ENCODE results near the gene GREB1. TPM values are rescaled to one million over a fixed set of nuclear protein-coding genes. Genes with fewer than 3 reads are reported as not detected.
A peak's percentile ranks its signal among the peaks of the same experiment; 100 is the strongest.

Gene GREB1
- total RNA-seq, 2 experiments from 2014 or later: 0.91 to 1.4 TPM

DNA sequence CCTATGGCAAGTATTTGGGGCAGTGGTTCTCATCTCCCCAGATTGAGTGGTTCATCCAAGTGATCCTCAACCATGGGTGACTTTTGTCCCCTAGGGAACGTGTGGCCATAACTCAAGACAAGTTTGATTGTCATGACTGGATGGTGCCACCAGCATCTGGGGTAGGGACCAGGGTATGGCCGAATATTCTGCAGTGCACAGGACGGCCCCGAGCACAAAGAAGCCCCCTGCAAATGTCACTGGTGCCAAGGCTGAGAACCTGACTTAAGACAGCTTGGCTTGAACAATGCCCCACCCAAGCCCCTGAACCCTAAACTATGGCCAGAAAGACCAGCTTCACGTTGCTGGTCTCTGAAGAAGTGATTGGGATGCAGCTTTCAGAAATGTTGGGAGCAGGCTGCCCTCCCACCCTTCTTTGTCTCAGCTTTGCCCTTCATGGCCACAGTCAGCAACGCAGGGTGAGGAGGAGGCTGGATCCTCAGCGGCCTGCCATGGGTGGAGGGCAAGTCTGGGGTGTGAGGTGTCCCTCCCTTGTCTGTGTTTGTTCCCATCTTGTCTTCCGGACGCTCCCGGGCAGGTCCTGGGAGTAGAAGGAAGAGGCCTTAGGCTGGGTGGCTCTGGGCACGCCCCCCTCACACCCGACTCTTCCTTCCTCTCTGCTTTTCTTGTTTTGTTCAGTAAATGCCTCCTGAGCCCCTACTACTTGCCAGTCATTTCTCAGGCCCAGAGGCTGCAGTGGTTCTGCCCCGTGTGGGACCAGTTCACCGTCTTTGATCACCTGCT is 43.4 kb downstream of the GREB1 start:
- Mint-ChIP-seq H3K27me3 (no peaks in the 10 kb centered on the region), H3K4me3 (no peak overlapping the region), H3K4me1 (no peaks in the 10 kb centered on the region), H3K36me3 (no peaks in the 10 kb centered on the region), H3K9me3 (ENCODE audit: low read depth) (no peaks in the 10 kb centered on the region), H3K27ac (no peak overlapping the region)
- DNase-seq (no peak), ATAC-seq (no peak)
- CTCF ChIA-PET: interaction anchor here (1.1 kb wide), 1 partner anchor 745 kb away, joined by 3 read pairs; no protein-coding TSS in a partner anchor

DNA sequence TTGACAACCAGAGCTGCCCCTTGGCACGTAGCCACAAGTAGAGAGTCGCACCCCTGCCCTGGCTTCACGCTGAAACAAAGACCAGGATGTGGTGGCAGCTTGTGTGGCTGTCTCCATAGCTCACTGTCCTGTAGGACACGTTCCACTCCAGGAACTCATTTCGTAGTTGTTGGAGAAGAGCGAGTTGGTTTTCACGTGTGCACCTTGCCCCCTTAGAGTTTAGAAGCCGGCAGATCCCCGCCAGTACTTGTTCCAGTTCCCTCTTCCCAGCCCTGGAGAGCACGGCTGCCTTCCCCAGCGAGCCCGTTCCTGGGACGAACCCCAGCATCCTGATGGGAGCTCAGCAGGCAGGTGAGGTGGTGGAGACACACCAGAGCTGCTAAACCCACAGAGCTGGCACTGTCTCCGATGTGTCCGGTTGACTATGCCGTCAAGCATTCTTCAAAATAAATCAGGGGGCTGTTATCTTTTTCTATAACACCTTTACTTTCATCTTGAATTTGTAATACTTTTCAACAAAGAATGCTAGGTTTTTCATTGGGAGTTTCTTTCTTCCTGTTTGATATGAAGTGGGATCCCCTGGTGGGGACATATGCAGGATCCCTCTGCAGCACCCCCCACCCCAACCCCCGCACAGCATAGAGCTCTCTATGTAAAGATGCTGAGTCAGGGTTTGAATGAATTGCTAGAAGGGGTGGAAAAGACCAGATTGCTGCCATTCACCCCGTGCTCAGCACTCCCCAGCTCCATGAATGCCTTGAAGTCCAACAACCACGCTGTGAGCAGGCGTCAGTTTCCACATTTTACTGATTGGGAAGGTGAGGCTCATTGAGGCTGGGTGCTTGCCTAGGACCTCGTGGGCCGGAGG is 44.5 kb downstream of the GREB1 start:
- CTCF ChIA-PET: interaction anchor here (1.1 to 10.4 kb wide), 2 partner anchors 97 to 746 kb away, joined by 3 to 186 read pairs; no protein-coding TSS in a partner anchor
- no peaks in the 10 kb centered on the region for H3K27me3 Mint-ChIP-seq
- H3K27ac Mint-ChIP-seq: no peak overlapping the region

DNA sequence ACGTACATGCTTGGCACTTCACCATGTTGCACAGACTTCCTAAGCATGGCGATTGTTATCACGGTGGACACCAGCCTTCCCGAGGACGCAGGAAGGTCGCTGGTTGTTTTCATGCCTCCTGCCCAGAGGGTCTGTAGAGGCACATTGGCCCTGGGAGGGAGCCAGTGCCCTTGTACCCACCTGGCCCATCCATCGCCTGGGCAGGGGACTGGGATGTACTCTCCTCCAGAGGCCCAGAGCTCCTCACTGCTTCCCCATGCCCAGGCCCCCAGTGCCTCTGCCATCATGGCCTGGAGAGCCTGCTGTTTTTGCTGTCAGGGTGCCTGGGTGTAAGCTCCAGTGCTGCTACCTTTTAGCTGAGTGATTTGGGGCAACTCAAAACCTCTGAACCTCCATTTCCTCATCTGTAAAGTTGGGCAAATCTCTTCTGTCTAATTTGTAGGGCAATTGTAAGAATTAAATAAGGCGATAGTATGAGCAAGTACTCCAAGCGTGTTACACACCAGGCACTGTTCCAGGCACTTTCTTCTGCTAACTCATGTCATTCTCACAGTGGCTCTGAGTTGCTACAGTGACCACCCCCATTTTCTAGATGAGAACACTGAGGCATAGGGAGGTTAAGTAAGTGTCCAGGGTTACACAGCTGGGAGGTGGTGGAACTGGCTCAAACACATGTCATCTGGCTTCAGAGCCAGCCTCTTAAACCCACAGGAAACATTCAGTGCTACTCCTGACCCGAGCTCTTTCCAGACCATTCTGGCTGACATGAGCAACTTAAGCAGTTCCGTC is 45.3 kb downstream of the GREB1 start:
- ATAC-seq: no peak
- no peak overlapping the region for H3K4me3 Mint-ChIP-seq
- no peak for DNase-seq
- H3K27me3 Mint-ChIP-seq: peaks cover 3% of the 10 kb centered on the region
- H3K27ac Mint-ChIP-seq: no peak overlapping the region
- CTCF ChIA-PET: interaction anchor here (10.4 kb wide), 1 partner anchor 98 kb away, joined by 186 read pairs; no protein-coding TSS in a partner anchor
- H3K9me3 Mint-ChIP-seq (ENCODE audit: low read depth): no peaks in the 10 kb centered on the region
- no peaks in the 10 kb centered on the region for H3K36me3 Mint-ChIP-seq
- H3K4me1 Mint-ChIP-seq: peaks cover 5% of the 10 kb centered on the region

More for the DNA sequence above, 44.5 kb downstream of the GREB1 start:
- Mint-ChIP-seq H3K9me3 (ENCODE audit: low read depth) (no peaks in the 10 kb centered on the region), H3K4me1 (no peaks in the 10 kb centered on the region), H3K36me3 (no peaks in the 10 kb centered on the region), H3K4me3 (no peak overlapping the region)
- DNase-seq (no peak), ATAC-seq (no peak)

DNA sequence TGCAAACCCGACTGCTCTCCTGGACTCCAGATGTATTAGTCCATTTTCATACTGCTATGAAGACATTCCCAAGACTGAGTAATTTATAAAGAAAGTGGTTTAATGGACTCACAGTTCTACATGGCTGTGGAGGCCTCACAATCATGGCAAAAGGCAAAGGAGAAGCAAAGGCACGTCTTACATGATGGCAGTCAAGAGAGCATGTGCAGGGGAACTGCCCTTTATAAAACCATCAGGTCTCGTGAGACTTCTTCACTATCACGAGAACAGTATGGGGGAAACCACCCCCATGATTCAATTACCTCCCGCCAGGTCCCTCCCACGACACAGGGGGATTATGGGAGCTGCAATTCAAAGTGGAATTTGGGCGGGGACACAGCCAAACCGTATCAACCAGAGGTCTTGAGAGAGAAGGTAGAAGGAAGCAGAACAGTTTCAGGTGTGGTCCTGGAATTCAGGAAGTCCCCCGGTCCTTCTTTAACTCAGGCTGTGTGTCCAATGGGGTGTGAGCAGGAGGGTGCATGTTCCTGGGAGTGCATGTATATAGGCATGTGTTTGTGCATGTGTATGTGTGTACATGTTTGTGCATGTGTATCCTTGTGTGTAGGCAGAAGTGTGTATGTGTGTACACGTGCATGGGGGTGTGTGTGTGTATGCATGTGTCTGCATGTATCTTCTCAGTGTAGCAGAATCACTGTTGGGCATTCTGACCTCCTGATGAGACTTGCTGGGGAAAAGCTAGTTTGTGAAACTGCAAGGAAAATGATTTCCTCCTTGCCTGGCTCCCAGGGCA is 46.2 kb downstream of the GREB1 start:
- ATAC-seq (no peak), DNase-seq (no peak)
- H3K4me1 Mint-ChIP-seq: peaks cover 7% of the 10 kb centered on the region
- no peak overlapping the region for H3K27ac Mint-ChIP-seq
- CTCF ChIA-PET: interaction anchor here (10.4 kb wide), 1 partner anchor 99 kb away, joined by 186 read pairs; no protein-coding TSS in a partner anchor
- no peaks in the 10 kb centered on the region for H3K36me3 Mint-ChIP-seq
- peaks cover 6% of the 10 kb centered on the region for H3K27me3 Mint-ChIP-seq
- H3K9me3 Mint-ChIP-seq (ENCODE audit: low read depth): no peaks in the 10 kb centered on the region
- H3K4me3 Mint-ChIP-seq: no peak overlapping the region

DNA sequence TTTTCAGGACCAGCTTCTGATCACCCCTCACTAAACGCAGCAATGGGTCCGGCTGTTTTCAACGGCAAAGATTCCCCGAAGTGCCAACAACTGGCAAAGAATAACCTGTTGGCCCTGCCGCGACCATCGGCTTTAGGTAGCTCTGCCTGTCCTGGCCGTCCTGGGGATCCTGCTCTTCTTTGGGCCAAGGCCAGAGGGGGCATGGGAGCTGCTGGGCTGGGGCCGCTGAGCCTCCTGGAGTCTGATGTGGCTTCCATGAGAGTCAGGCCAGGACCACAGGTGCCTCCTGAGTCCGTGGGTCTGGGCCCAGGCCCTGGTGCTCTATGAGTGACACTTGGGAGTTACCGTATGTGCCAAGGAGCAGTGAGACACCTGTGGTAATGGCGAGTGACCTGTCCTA is 46.9 kb downstream of the GREB1 start:
- CTCF ChIA-PET: interaction anchor here (10.4 kb wide), 1 partner anchor 100 kb away, joined by 186 read pairs; no protein-coding TSS in a partner anchor
- Mint-ChIP-seq H3K36me3 (no peaks in the 10 kb centered on the region), H3K9me3 (ENCODE audit: low read depth) (no peaks in the 10 kb centered on the region), H3K27me3 (peaks cover 6% of the 10 kb centered on the region), H3K4me3 (no peak overlapping the region), H3K4me1 (peaks cover 7% of the 10 kb centered on the region), H3K27ac (no peak overlapping the region)
- no peak for DNase-seq
- ATAC-seq: no peak

DNA sequence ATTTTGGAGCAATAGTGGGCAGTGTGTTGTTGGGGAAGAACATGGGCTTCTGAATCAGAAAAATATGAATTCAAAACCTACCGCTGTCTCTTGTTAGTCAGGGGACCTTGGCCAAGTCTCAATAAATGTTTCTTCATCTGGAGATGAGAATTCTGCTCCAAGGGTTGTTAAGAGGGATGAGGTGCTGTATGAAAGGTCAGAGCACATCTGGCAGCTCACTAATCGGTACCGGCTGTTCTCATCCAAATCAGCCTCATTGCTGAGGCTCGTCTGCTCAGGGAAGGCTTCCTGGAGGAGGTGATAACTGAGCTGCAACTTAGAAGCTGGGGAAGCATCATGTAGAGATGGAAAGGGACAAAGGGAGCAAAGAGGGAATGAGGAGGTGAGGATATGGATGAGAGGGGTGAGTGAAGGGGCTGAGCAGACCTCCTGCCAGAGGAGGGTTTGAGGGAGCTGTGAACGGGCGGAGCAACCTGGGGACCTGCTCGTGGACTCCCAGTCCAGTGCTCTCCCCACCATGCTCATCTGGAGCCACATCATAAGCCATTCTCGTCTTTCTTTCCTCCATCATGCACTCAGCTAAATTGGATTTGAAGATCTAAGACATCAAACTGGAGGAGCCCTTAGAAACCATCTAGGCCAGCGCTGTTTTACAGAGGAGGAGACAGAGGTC is 47.4 kb downstream of the GREB1 start:
- H3K9me3 Mint-ChIP-seq (ENCODE audit: low read depth): no peaks in the 10 kb centered on the region
- DNase-seq (no peak), ATAC-seq (no peak)
- peaks cover 6% of the 10 kb centered on the region for H3K27me3 Mint-ChIP-seq
- H3K27ac Mint-ChIP-seq: no peak overlapping the region
- CTCF ChIA-PET: interaction anchor here (1.0 to 10.4 kb wide), 7 partner anchors 50 to 749 kb away, joined by 3 to 186 read pairs (median 4); a partner anchor contains a TSS
- peaks cover 7% of the 10 kb centered on the region for H3K4me1 Mint-ChIP-seq
- no peak overlapping the region for H3K4me3 Mint-ChIP-seq
- no peaks in the 10 kb centered on the region for H3K36me3 Mint-ChIP-seq

DNA sequence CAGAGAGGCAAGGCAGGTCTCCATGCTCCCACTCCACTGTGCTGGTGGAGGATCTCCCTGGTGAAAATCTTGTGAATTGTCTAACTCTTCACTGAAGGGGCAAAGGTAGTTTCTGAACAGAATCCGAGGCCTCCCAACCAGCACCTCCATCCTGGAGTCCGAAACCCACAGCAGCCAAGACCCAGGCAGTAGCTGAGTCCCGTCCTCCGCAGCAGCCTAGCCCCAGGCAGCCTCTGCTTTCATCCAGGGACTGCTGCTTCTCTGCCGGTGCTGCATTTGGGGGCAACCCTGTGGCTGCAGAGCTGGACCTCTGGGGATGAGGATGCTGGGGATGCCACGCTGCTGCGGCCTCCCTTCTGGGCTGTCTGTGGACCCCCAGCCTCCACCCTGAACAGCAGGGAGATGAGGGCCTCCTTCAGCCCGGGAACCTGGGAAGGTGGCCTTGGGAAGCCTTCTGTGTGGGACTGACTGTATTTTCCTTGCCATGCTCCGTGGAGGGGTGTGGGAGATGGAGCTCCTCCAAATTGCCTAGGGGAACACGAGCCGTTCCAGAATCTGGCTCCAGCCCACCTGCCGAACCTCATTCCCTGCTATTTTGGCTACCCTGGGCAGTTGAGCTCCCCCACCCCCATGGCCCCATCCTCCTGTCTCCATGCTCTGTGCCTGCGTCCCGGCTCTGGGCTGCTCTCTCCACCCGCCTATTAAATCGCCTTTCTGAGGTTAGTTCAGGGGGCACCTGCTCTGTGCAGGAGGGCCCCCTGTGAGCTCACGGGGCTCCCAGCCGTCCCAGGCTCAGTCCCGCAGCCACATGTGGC is 48.2 kb downstream of the GREB1 start:
- H3K9me3 Mint-ChIP-seq (ENCODE audit: low read depth): no peaks in the 10 kb centered on the region
- DNase-seq (no peak), ATAC-seq (no peak)
- H3K36me3 Mint-ChIP-seq: no peaks in the 10 kb centered on the region
- CTCF ChIA-PET: interaction anchor here (0.6 to 10.4 kb wide), 29 partner anchors 8 to 749 kb away, joined by 3 to 186 read pairs (median 3); partner anchors contain the start of gene E2F6
- H3K4me3 Mint-ChIP-seq: no peak overlapping the region
- peaks cover 7% of the 10 kb centered on the region for H3K4me1 Mint-ChIP-seq
- no peak overlapping the region for H3K27ac Mint-ChIP-seq
- H3K27me3 Mint-ChIP-seq: peaks cover 6% of the 10 kb centered on the region

DNA sequence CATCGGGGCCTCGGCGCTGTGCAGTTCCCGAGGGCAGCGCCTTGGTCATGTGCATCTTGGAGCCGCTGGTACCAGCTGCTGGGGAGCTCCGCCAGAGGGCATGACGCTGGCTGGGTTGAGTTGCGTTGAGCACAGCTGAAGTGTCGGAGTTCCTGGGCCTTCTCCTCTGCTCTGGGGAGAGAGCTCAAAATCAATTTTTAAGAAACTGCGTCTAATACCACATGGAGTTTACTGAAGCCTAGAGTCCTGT is 48.7 kb downstream of the GREB1 start:
- no peaks in the 10 kb centered on the region for H3K36me3 Mint-ChIP-seq
- no peak overlapping the region for H3K4me3 Mint-ChIP-seq
- DNase-seq: no peak
- no peak for ATAC-seq
- CTCF ChIA-PET: interaction anchor here (0.6 to 10.4 kb wide), 32 partner anchors 8 to 750 kb away, joined by 3 to 186 read pairs (median 3); partner anchors contain the start of gene E2F6
- no peaks in the 10 kb centered on the region for H3K9me3 Mint-ChIP-seq (ENCODE audit: low read depth)
- H3K4me1 Mint-ChIP-seq: peaks cover 7% of the 10 kb centered on the region
- no peak overlapping the region for H3K27ac Mint-ChIP-seq
- H3K27me3 Mint-ChIP-seq: peaks cover 6% of the 10 kb centered on the region

DNA sequence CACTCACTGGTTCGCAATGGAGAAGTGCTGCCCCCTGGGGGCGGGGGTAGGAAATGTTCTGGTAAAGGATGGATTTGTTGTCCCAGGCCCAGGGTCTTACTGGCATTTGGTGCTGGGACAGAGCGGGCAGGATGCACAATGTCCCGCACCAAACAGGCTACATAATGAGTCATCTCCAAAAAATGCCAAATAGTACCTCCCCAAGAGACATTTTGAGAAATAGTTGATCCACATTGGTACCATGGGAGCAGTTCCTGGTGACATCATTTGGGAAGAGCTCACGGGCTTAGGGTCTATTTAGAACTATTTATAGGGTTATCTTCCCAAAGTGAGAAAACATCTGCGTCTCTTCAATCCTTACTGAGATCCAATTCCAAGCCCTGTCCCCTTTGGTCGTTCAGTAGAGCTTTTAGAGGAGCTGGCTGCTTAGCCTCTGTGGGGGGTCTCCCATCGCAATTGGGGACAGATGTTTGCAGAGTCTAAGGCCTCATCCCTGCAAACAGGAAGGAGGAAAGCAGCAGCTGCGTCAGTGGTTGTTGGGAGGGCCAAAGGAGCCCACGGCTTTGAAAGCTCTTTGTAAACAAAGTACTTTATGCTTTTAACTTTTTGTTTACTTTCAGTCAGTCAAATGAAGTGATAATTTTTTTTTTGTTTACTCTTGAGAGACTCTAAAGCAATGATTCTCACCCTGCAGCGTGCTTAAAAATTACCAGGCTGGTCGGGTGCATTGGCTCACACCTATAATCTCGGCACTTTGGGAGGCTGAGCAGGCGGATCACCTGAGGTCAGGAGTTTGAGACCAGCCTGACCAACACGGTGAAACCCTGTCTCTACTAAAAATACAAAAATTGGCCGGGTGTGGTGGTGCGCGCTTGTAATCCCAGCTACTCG is 49.3 kb downstream of the GREB1 start:
- Mint-ChIP-seq H3K4me3 (no peak overlapping the region), H3K4me1 (peaks cover 7% of the 10 kb centered on the region), H3K27me3 (peaks cover 6% of the 10 kb centered on the region), H3K36me3 (no peaks in the 10 kb centered on the region), H3K27ac (no peak overlapping the region), H3K9me3 (ENCODE audit: low read depth) (no peaks in the 10 kb centered on the region)
- no peak for ATAC-seq
- peak; percentile 66 for DNase-seq
- CTCF ChIA-PET: interaction anchor here (0.6 to 10.4 kb wide), 38 partner anchors 8 to 750 kb away, joined by 3 to 186 read pairs (median 4); partner anchors contain the start of genes E2F6, GREB1 and ROCK2

DNA sequence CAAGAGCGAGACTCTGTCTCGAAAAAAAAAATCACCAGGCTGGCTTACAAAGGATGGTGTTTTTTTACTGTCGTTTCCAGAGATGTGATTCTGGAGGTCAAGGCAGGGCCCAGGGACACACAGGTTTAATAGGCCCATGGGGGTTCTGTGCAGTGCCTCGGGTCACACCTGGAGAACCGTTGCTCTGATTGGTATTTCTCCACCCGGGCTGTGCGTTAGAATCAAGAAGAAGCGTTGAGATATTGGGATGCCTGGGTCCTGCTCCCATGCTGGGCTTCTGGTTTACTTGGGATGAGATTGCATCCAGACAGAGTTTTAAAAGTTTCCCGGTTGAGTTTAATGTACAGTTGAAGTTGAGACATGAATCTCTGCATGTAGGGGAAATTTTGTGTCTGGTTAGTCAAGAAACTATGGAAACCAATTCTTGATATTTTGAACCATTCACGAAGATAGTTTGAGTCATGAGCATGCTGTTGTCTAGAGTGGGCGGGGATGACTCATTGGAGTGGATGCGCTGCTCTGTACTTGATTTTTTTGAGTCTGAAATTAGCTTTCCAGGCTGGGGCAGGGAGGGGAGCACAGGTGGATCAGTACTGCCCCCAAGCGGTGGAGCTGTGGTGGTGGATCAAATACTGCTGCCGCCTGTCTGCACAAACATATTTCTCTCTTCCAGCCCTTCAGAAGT is 50.1 kb downstream of the GREB1 start:
- peaks cover 7% of the 10 kb centered on the region for H3K4me1 Mint-ChIP-seq
- no peak overlapping the region for H3K27ac Mint-ChIP-seq
- no peaks in the 10 kb centered on the region for H3K36me3 Mint-ChIP-seq
- CTCF ChIA-PET: interaction anchor here (0.6 to 10.4 kb wide), 30 partner anchors 9 to 752 kb away, joined by 3 to 186 read pairs (median 4); partner anchors contain the start of genes E2F6, GREB1 and ROCK2
- DNase-seq (peak; percentile 82), ATAC-seq (peak; percentile 89)
- H3K4me3 Mint-ChIP-seq: no peak overlapping the region
- peaks cover 6% of the 10 kb centered on the region for H3K27me3 Mint-ChIP-seq
- no peaks in the 10 kb centered on the region for H3K9me3 Mint-ChIP-seq (ENCODE audit: low read depth)
